ENCODE measurements around the gene SLC24A4.

Gene SLC24A4

DNA sequence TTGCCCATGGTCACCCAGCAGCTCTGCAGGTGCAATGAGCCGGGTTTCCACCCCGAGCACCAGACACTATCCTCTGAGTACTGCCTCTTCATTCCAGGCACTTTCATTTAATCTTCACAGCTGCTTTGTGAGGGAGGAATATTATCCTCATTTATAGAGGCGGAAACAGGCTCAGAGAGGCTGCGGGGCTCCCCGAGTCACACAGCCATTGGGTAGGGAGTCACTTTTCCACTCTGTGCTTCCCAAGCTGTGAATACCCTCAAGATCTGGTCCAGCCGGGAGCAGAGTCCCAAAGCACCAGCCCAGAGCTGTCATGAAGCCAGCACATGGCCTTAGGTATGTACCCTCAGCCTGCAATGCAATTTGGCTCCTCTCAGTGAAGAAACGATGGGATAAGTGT is 138.9 kb downstream of the SLC24A4 start:
- Histone ChIP-seq H3K4me3 (ENCODE audit: low read length) (no peak overlapping the region), H3K9me3 (ENCODE audit: insufficient read depth, low read depth, low read length) (no peaks in the 10 kb centered on the region), H3K4me1 (ENCODE audit: insufficient read depth, low read length) (no peaks in the 10 kb centered on the region), H3K27ac (ENCODE audit: low read depth, low read length) (no peak overlapping the region), H3K36me3 (ENCODE audit: insufficient read depth, low read length) (no peaks in the 10 kb centered on the region), H3K9ac (ENCODE audit: low read depth, low read length) (no peak overlapping the region), H3K27me3 (ENCODE audit: insufficient read depth, low read length) (no peaks in the 10 kb centered on the region)
- 91% methylated on average over 5 of the region's 7 CpGs for WGBS

DNA sequence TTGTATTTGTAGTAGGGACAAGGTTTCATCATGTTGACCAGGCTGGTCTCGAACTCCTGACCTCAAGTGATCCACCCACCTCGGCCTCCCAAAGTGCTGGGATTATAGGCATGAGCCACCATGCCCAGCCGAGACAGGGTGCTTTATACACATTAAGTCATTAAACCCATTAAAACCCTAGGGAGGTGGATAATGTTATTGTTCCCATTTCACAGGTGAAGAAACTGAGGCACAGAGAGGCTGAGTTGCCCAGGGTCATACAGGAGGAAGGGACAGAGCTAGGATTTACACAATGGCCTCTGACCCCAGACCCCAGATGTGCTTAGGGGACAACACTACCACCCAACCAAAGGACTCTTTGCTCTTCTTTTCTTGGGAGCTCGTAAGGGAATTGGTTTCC is 139.6 kb downstream of the SLC24A4 start:
- no peaks in the 10 kb centered on the region for H3K27me3 ChIP-seq (ENCODE audit: insufficient read depth, low read length)
- 100% methylated on average over 3 of the region's 4 CpGs for whole genome bisulfite sequencing

GRCh38 chr14:92463141-92463540 is 140.2 kb downstream of the SLC24A4 start:
- no peaks in the 10 kb centered on the region for H3K36me3 ChIP-seq (ENCODE audit: insufficient read depth, low read length)
- no peak overlapping the region for H3K4me3 ChIP-seq (ENCODE audit: low read length)
- H3K9ac ChIP-seq (ENCODE audit: low read depth, low read length), result no peak overlapping the region
- no peak overlapping the region for H3K27ac ChIP-seq (ENCODE audit: low read depth, low read length)
- WGBS, result 77% methylated on average over 12 of the region's 12 CpGs
- H3K27me3 ChIP-seq (ENCODE audit: insufficient read depth, low read length), result no peaks in the 10 kb centered on the region
- H3K4me1 ChIP-seq (ENCODE audit: insufficient read depth, low read length), result no peaks in the 10 kb centered on the region
- H3K9me3 ChIP-seq (ENCODE audit: insufficient read depth, low read depth, low read length), result no peaks in the 10 kb centered on the region; the same call in 1 of the 2 replicates

More for the DNA sequence above, 139.6 kb downstream of the SLC24A4 start:
- H3K36me3 ChIP-seq (ENCODE audit: insufficient read depth, low read length), result no peaks in the 10 kb centered on the region
- H3K9me3 ChIP-seq (ENCODE audit: insufficient read depth, low read depth, low read length), result no peaks in the 10 kb centered on the region; the same call in 1 of the 2 replicates
- H3K9ac ChIP-seq (ENCODE audit: low read depth, low read length), result no peak overlapping the region
- no peak overlapping the region for H3K27ac ChIP-seq (ENCODE audit: low read depth, low read length)
- no peaks in the 10 kb centered on the region for H3K4me1 ChIP-seq (ENCODE audit: insufficient read depth, low read length)
- no peak overlapping the region for H3K4me3 ChIP-seq (ENCODE audit: low read length)

DNA sequence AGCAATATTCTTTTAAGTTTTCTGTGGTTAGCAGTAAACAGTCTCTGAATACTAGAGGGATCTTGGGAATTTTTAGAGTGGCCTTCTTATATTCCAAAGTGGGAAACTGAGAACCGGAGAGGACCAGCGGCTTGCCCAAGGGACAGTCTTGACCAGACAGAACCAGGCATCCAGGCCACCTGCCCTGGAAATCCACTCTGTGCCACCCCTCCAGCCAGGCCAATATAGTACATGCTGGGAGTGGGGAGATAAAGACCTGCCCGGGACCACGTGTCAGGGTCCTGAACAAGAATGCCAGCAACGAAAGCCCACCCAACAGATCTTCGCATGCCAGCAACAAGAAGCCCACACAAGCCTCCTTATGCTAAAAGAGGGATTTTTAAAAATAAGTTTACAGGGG is 141.2 kb downstream of the SLC24A4 start:
- WGBS, result over 99% methylated on average over 5 of the region's 6 CpGs
- H3K9ac ChIP-seq (ENCODE audit: low read depth, low read length), result no peak overlapping the region
- H3K4me1 ChIP-seq (ENCODE audit: insufficient read depth, low read length), result no peaks in the 10 kb centered on the region
- no peaks in the 10 kb centered on the region; the same call in 1 of the 2 replicates for H3K9me3 ChIP-seq (ENCODE audit: insufficient read depth, low read depth, low read length)
- H3K36me3 ChIP-seq (ENCODE audit: insufficient read depth, low read length), result no peaks in the 10 kb centered on the region
- H3K4me3 ChIP-seq (ENCODE audit: low read length), result no peak overlapping the region
- H3K27ac ChIP-seq (ENCODE audit: low read depth, low read length), result no peak overlapping the region
- no peaks in the 10 kb centered on the region for H3K27me3 ChIP-seq (ENCODE audit: insufficient read depth, low read length)

- H3K4me1 ChIP-seq (ENCODE audit: insufficient read depth, low read length), result no peaks in the 10 kb centered on the region
Measured at GRCh38 chr14:92464716-92465115, 141.8 kb downstream of the SLC24A4 start.

DNA sequence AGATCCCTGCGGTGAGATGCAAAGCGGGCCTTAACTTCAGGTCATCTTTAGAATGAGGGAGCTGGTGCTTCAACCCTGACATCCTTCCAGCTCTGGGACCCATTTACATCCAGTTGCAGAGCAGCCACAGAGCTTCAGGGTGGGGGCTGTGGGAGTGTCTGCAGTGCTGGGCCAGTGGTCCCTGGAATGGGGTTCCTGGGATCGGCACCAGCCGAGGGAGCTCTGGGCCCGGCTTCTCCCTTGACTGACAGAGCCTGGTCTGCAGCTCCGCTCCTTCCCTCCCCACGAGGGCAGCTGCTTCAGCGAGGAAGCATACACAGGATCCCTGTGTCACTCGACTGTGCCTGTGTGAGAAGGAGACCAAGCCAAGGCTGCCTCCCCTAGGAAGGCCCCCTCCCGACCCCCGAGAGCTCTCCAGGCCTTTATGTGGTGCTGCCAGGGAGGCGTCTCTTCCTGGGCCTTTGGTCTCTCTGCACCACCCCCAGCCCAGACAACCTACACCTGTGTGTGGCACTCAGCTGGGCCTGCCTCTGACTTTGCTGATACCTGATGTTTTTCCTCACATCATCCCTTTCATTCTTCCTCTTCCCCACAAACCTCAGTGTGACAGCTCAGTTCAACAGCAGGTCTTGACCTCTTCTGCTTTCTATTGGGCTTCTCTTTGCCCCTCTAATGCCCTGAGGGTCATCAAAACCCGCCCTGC is 142.5 kb downstream of the SLC24A4 start:
- peaks cover 5% of the 10 kb centered on the region; the same call in 1 of the 2 replicates for H3K9me3 ChIP-seq (ENCODE audit: insufficient read depth, low read depth, low read length)
- peaks cover 5% of the 10 kb centered on the region for H3K4me1 ChIP-seq (ENCODE audit: insufficient read depth, low read length)
- H3K27ac ChIP-seq (ENCODE audit: low read depth, low read length), result no peak overlapping the region
- no peaks in the 10 kb centered on the region for H3K36me3 ChIP-seq (ENCODE audit: insufficient read depth, low read length)
- no peak overlapping the region for H3K4me3 ChIP-seq (ENCODE audit: low read length)
- no peaks in the 10 kb centered on the region for H3K27me3 ChIP-seq (ENCODE audit: insufficient read depth, low read length)
- no peak overlapping the region for H3K9ac ChIP-seq (ENCODE audit: low read depth, low read length)
- 71% methylated on average over 13 of the region's 13 CpGs for WGBS

More at GRCh38 chr14:92464716-92465115, 141.8 kb downstream of the SLC24A4 start:
- Histone ChIP-seq H3K27ac (ENCODE audit: low read depth, low read length) (no peak overlapping the region), H3K4me3 (ENCODE audit: low read length) (no peak overlapping the region), H3K9ac (ENCODE audit: low read depth, low read length) (no peak overlapping the region), H3K27me3 (ENCODE audit: insufficient read depth, low read length) (no peaks in the 10 kb centered on the region), H3K36me3 (ENCODE audit: insufficient read depth, low read length) (no peaks in the 10 kb centered on the region), H3K9me3 (ENCODE audit: insufficient read depth, low read depth, low read length) (peaks cover 4% of the 10 kb centered on the region; the same call in 1 of the 2 replicates)
- WGBS, result 90% methylated on average over 9 of the region's 9 CpGs

DNA sequence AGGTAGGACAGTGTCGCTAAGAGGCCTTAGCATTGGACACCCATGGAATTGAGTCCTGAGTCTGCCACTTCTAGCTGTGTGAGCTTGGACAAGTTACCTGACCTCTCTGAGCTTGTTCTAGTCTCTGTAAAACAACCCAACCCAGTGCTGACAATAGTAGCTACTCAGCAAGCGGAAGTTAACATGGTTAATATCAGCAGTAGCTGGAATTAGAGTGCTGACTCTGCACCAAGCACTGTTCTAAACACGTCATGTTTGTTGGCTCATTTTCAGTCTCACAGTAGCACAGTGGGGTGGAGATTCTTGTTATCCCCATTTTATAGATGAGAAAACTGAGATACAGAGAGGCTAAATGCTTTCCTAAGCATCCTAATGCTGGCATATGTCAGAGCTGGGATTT is 143.1 kb downstream of the SLC24A4 start:
- H3K9ac ChIP-seq (ENCODE audit: low read depth, low read length), result no peak overlapping the region
- H3K4me1 ChIP-seq (ENCODE audit: insufficient read depth, low read length), result peaks cover 10% of the 10 kb centered on the region
- peaks cover 5% of the 10 kb centered on the region; the same call in 1 of the 2 replicates for H3K9me3 ChIP-seq (ENCODE audit: insufficient read depth, low read depth, low read length)
- H3K27me3 ChIP-seq (ENCODE audit: insufficient read depth, low read length), result no peaks in the 10 kb centered on the region
- H3K4me3 ChIP-seq (ENCODE audit: low read length), result no peak overlapping the region
- WGBS, result 89% methylated on average over 3 of the region's 3 CpGs
- H3K36me3 ChIP-seq (ENCODE audit: insufficient read depth, low read length), result no peaks in the 10 kb centered on the region
- H3K27ac ChIP-seq (ENCODE audit: low read depth, low read length), result no peak overlapping the region

DNA sequence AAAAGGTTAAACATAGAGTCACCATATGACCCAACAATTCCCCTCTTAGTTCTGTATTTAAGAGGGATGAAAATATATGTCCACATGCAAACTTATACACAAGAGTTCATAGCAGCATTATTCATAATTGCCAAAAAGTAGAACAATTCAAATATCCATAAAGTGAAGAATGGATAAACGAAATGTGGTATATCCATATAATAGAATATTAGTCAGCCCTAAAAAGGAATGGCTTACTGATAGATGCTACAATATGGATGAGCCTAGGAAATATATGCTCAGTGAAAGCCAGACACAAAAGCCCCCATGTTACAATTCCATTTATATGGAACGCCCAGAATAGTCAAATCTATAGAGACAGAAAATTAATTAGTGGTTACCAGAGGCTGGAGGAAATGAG is 146.6 kb downstream of the SLC24A4 start:
- 100% methylated on average over 1 of the region's 2 CpGs for WGBS
- Histone ChIP-seq H3K36me3 (ENCODE audit: insufficient read depth, low read length) (no peaks in the 10 kb centered on the region), H3K27ac (ENCODE audit: low read depth, low read length) (no peak overlapping the region), H3K9me3 (ENCODE audit: insufficient read depth, low read depth, low read length) (peaks cover 5% of the 10 kb centered on the region; the same call in 1 of the 2 replicates), H3K4me3 (ENCODE audit: low read length) (no peak overlapping the region), H3K27me3 (ENCODE audit: insufficient read depth, low read length) (no peaks in the 10 kb centered on the region), H3K4me1 (ENCODE audit: insufficient read depth, low read length) (peaks cover 20% of the 10 kb centered on the region), H3K9ac (ENCODE audit: low read depth, low read length) (no peak overlapping the region)

DNA sequence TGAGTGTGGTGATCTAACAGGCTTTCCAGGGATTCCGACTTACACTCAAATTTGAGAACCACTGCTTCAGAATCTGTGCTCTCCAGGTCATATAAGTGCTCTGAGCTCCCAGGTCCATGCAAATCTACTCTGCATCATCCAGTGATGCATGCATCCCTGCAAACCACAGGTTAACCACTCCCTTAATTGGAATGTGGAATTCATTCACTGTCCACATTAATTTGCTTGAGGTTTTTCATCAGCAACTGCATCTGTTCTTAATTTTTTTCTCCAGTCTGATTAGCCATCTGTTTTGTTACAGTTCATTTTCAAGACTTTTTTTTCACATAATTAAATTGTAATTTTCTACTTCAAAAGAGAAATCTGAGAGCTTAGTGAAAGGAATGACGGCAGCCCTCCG is 147.2 kb downstream of the SLC24A4 start:
- Histone ChIP-seq H3K36me3 (ENCODE audit: insufficient read depth, low read length) (no peaks in the 10 kb centered on the region), H3K4me3 (ENCODE audit: low read length) (no peak overlapping the region), H3K27me3 (ENCODE audit: insufficient read depth, low read length) (no peaks in the 10 kb centered on the region), H3K9me3 (ENCODE audit: insufficient read depth, low read depth, low read length) (peaks cover 5% of the 10 kb centered on the region; the same call in 1 of the 2 replicates), H3K4me1 (ENCODE audit: insufficient read depth, low read length) (peaks cover 20% of the 10 kb centered on the region), H3K9ac (ENCODE audit: low read depth, low read length) (no peak overlapping the region), H3K27ac (ENCODE audit: low read depth, low read length) (no peak overlapping the region)
- 97% methylated on average over 1 of the region's 3 CpGs for WGBS

DNA sequence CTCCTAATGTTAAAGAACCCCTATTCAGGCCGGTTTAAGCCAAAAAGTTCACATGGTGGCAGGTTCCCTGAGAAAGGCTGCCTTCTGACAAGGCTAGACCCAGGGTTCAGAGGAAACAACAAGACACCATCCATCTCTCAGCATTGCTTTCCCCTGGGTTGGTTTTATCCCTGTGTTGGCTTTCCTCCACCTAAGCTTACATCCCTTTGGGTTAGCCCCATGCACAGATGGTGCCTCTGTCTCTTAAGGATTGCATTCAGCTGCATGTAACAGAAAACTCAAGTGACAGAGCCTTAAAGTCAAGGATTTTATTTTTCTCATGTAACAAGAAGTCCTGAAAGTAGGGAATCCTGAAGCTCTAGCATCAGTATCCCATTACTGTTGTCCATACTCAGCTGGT is 147.8 kb downstream of the SLC24A4 start:
- Histone ChIP-seq H3K9ac (ENCODE audit: low read depth, low read length) (no peak overlapping the region), H3K4me3 (ENCODE audit: low read length) (no peak overlapping the region), H3K27ac (ENCODE audit: low read depth, low read length) (no peak overlapping the region), H3K4me1 (ENCODE audit: insufficient read depth, low read length) (peaks cover 20% of the 10 kb centered on the region), H3K27me3 (ENCODE audit: insufficient read depth, low read length) (no peaks in the 10 kb centered on the region), H3K9me3 (ENCODE audit: insufficient read depth, low read depth, low read length) (peaks cover 5% of the 10 kb centered on the region; the same call in 1 of the 2 replicates), H3K36me3 (ENCODE audit: insufficient read depth, low read length) (no peaks in the 10 kb centered on the region)
- 88% methylated on average over 1 of the region's 1 CpG for WGBS

GRCh38 chr14:92471919-92472318 is 149.0 kb downstream of the SLC24A4 start:
- peaks cover 20% of the 10 kb centered on the region for H3K4me1 ChIP-seq (ENCODE audit: insufficient read depth, low read length)
- peaks cover 5% of the 10 kb centered on the region; the same call in 1 of the 2 replicates for H3K9me3 ChIP-seq (ENCODE audit: insufficient read depth, low read depth, low read length)
- H3K4me3 ChIP-seq (ENCODE audit: low read length), result no peak overlapping the region
- no peak overlapping the region; the same call in 1 of the 2 replicates for H3K9ac ChIP-seq (ENCODE audit: low read depth, low read length)
- H3K27ac ChIP-seq (ENCODE audit: low read depth, low read length), result peak overlapping the region; percentile 61
- no peaks in the 10 kb centered on the region for H3K36me3 ChIP-seq (ENCODE audit: insufficient read depth, low read length)
- no peaks in the 10 kb centered on the region for H3K27me3 ChIP-seq (ENCODE audit: insufficient read depth, low read length)
